Right ventricle myocardium superior (tissue), 1 donor: ENCODE results near the gene REPIN1. TPM values are rescaled to one million over a fixed set of nuclear protein-coding genes. Genes with fewer than 3 reads are reported as not detected.
A peak's percentile ranks its signal among the peaks of the same experiment; 100 is the strongest.

Experiments
- ATAC-seq: fragments of 200-7000 bp; cut with Tn5 transposase; one replicate; pipeline ENCODE4 v1.9.1; 2020; ENCODE audit warnings: mild to moderate bottlenecking; ENCODE audit not compliant: poor library complexity
- DNase-seq: peaks from one replicate; pipeline ENCODE4 v3.0.0-alpha.2; 2020
- intact Hi-C: fragments of 100-400 bp; cut with DNase I; formaldehyde crosslinking; loops from one replicate; pipeline ENCODE4 v1.11.2; 2022
- total RNA-seq: library from RNA; stranded (reverse); fragmentation: NEBNext Ultra II Directional; extraction: Animal tissue kit (Norgen Biotek cat#: 25700); gene quantifications from one replicate; pipeline ENCODE4 v1.2.1, GENCODE V29; 2021
- donor health status: DM: no; HTN: yes; CAD: no; lungs with severe emphysema.

Gene REPIN1
- total RNA-seq, 1 donor from 2014 or later, result 116 TPM

GRCh38 chr7:150357270-150357669, 11.4 kb upstream of the REPIN1 start:
- DNase-seq (no peak), ATAC-seq (no peak)
- intact Hi-C loops, result loop anchor here (5.0 kb wide), 1 partner anchor 60 kb away; no protein-coding TSS in a partner anchor

GRCh38 chr7:150357771-150358427, 10.7 kb upstream of the REPIN1 start:
- ATAC-seq (no peak), DNase-seq (no peak)
- intact Hi-C loops, result loop anchor here (5.0 kb wide), 1 partner anchor 59 kb away; no protein-coding TSS in a partner anchor

GRCh38 chr7:150358433-150358832, 10.2 kb upstream of the REPIN1 start:
- DNase-seq (no peak), ATAC-seq (no peak)
- intact Hi-C loops, result loop anchor here (5.0 kb wide), 1 partner anchor 59 kb away; no protein-coding TSS in a partner anchor

DNA sequence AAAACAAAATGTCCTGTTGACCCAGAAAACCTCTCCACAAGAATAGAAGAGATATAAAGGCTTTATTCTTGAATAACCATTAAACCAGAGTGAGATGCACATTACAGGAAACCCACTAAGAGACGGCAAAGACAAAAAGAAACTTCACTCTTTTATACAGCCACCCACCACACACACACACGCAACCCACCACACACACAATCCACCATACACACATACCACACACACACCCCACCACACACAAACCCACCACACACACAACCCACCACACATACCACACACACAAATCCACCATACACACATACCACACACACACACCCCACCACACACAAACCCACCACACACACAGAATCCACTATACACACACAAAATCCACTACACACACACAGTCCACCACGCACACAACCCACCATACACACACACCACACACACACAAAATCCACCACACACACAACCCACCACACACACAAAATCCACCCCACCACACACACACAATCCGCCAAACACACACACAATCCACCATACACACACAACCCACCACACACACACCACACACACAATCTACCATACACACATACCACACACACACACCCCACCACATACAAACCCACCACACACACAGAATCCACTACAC, 9.5 kb upstream of the REPIN1 start:
- no peak for ATAC-seq
- no peak for DNase-seq
- intact Hi-C loops, result loop anchor here (5.0 kb wide), 1 partner anchor 58 kb away; no protein-coding TSS in a partner anchor

- ATAC-seq (no peak), DNase-seq (no peak)
- intact Hi-C loops, result loop anchor here (5.0 kb wide), 1 partner anchor 58 kb away; no protein-coding TSS in a partner anchor
Measured at GRCh38 chr7:150359622-150360362, 8.8 kb upstream of the REPIN1 start.

- ATAC-seq (no peak), DNase-seq (no peak)
- intact Hi-C loops, result no loop called here
Measured at GRCh38 chr7:150360363-150361058, 8.1 kb upstream of the REPIN1 start.

DNA sequence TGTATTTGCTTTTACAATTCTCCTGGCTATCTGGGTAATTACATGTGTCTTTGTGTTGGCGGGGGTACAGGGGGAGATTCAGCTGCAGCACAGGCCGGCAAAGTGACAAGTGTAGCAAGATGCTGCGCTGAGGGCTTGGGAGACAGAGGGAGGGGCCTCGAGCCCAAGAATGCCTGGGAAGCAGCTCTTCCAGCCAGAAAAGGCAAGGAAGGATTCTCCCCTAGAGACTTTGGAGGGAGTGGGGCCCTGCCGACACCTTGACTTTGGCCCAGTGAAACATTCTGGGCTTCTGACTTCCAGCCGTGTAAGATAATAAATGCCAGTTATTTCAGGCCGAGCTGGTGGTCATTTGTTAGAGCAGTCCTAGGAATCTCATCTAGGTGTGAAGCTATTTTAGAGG, 7.2 kb upstream of the REPIN1 start:
- DNase-seq, result no peak
- intact Hi-C loops, result no loop called here
- ATAC-seq, result no peak

DNA sequence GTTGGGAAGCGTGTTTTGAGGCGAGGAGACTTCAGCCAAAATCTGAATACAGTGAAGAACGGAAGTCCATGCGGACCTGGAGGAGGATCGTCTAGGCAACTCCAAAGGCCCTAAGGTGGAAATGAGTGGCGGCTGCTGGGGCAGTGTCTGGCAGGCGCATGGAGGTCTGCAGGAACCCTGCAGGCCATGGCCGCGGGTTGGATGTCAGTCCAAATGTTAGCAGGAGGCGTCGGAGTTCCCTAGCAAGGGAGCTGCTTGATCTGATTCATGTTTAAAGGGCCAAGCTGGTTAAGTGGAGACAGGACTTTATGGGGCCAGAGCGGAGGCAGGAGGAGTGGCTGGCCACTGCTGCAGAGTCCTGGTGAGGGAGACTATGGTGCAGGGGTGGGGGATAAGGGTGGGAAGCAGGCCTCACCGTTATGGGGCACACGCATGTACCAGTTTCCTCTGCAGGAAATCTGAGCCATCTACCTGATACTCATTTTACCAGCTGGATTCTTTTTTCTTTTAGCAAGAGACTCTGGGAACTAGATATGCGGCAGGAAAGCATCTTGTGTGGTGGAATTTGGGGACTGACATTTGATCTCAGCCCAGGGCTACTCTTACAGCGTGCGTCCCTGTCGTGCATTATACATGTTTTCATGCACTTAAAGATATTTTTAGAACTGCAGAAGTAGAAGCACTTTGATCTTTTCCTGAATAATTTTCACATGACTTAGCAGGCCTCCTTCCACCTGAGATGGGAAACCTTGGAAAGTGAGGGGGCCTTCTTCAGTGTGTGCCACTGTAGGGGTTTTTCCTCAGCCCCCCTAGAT, 6.6 kb upstream of the REPIN1 start:
- intact Hi-C loops, result no loop called here
- peak; percentile 12 for ATAC-seq
- no peak for DNase-seq

- ATAC-seq (no peak), DNase-seq (no peak)
- intact Hi-C loops, result no loop called here
Measured at GRCh38 chr7:150363370-150363769, 5.3 kb upstream of the REPIN1 start.

- no peak for ATAC-seq
- DNase-seq, result no peak
- intact Hi-C loops, result no loop called here
Measured at GRCh38 chr7:150363872-150364271, 4.8 kb upstream of the REPIN1 start.

- no peak for DNase-seq
- no peak for ATAC-seq
- intact Hi-C loops, result no loop called here
Measured at GRCh38 chr7:150365194-150365593, 3.4 kb upstream of the REPIN1 start.

- ATAC-seq, result no peak
- DNase-seq, result no peak
- intact Hi-C loops, result no loop called here
Measured at GRCh38 chr7:150365673-150366398, 2.8 kb upstream of the REPIN1 start.

DNA sequence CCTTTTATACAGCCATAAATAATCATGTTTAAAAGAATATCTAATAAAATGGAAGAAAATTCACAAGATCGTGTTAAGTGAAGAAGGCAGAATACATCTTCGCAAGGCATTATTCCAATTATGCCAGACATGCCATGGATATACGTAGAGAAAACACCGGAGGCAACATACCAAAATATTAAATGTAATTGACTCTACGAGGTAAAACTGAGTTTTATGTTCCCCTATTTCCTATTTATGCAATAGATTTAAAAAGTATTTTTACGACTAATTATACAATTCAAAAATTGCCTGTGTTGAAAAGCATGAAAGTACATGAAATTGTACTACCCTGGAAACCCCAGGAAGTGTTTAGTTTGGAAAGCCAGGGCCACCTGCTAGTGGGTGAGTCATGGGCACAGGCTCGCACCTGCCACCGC, 936 bp upstream of the REPIN1 start:
- intact Hi-C loops, result no loop called here
- DNase-seq (no peak), ATAC-seq (no peak)

- intact Hi-C loops, result no loop called here
- ATAC-seq (peak; percentile 57), DNase-seq (peak; percentile 85)
Measured at GRCh38 chr7:150368884-150369747, 494 bp downstream of the REPIN1 start.

DNA sequence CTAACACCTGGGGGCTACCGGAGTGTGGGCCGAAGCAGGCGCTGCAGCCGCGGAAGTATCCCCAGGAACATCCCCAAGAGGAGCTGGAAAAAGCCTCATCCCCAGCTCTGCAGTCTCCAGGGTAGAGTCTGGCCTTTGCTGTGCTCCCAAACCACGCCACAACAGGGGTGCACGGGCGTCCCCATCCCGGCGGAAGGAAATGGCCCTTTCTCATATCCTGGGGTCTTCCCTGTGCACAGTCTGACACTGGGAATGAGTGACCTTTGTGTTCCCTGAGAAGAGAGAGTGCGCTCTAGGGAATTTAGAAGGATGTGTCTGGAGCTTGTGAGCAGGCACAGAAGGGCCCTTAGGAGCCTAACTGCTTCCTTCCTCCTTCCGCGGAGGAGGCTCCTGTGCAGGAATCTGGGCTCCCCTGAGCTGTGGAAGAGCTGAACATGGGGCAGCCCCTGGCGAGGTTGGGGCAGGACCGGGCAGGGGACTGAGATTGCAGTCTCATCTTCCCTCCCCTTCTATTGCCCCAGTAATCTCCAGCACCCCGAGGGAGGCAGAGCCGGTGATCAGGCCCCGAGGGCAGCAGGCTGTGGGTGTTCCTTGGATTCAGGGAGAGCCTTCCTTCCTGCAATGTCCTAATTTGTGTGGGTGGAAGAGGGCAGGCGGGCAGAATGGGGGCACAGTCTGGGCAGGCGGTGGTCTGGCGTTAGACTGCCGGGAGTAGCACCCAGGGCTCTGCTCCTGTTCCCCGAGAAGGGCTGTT, 1.3 kb downstream of the REPIN1 start:
- no peak for ATAC-seq

GRCh38 chr7:150370612-150371071, 2.0 kb downstream of the REPIN1 start:
- no peak for ATAC-seq
- DNase-seq, result no peak
- intact Hi-C loops, result no loop called here

More for the DNA sequence above, 1.3 kb downstream of the REPIN1 start:
- intact Hi-C loops, result no loop called here
- no peak for DNase-seq
